Measurements from ENCODE around the gene ACAD8. TPM values are rescaled to one million over a fixed set of nuclear protein-coding genes. Genes with fewer than 3 reads are reported as not detected.

The ACAD8 gene
- total and polyA plus RNA-seq, 2 experiments from 2014 or later, result 18.9 to 19.4 TPM

GRCh38 chr11:134236834-134237556 is 16.4 kb upstream of the ACAD8 start:
- Histone ChIP-seq H3K79me2 (ENCODE audit: insufficient read depth) (peaks cover 38% of the 10 kb centered on the region), H3K4me1 (ENCODE audit: insufficient read depth) (no peaks in the 10 kb centered on the region), H3K9me3 (ENCODE audit: low read depth) (no peaks in the 10 kb centered on the region), H3K36me3 (ENCODE audit: low read depth) (0 out of 2 replicates have a peak, but pooled peaks cover 10% of the 10 kb centered on the region), H3F3A (ENCODE audit: insufficient read depth) (no peaks in the 10 kb centered on the region), H3K9ac (no peak overlapping the region), H4K20me1 (ENCODE audit: insufficient read depth) (no peaks in the 10 kb centered on the region), H3K27ac (no peak overlapping the region), H2AFZ (no peak overlapping the region), H3K4me2 (ENCODE audit: unreplicated experiment) (no peak overlapping the region), H3K9me2 (ENCODE audit: insufficient read depth) (no peaks in the 10 kb centered on the region), H3K27me3 (replicated peaks; ENCODE audit: insufficient read depth) (no peaks in the 10 kb centered on the region), H3K4me3 (no peak overlapping the region)
- 87 to 91% methylated on average over 7 of the region's 7 CpGs for WGBS, 2 experiments (ENCODE audit: low coverage in 1 of 2, low lambda C conversion rate in 2 of 2, missing lambda C conversion rate in 2 of 2)
- peak; percentile 11 for DNase-seq
- TF ChIP-seq EZH2phosphoT487 (IDR thresholded peaks at IDR 0.05; ENCODE audit: insufficient read depth, low read depth) (no peak), EZH2 (IDR thresholded peaks at IDR 0.05; ENCODE audit: insufficient read depth, poor library complexity, severe bottlenecking) (no peak)
- in situ Hi-C loops (cut with MboI), result no loop called here

- no peaks in the 10 kb centered on the region for H3K4me1 ChIP-seq (ENCODE audit: insufficient read depth)
- H3K4me3 ChIP-seq, result no peak overlapping the region
- in situ Hi-C loops (cut with MboI), result no loop called here
- DNase-seq, result no peak
- H3K9me2 ChIP-seq (ENCODE audit: insufficient read depth), result no peaks in the 10 kb centered on the region
- H3K36me3 ChIP-seq (ENCODE audit: low read depth), result 0 out of 2 replicates have a peak, but pooled peaks cover 10% of the 10 kb centered on the region
- no peaks in the 10 kb centered on the region for H3F3A ChIP-seq (ENCODE audit: insufficient read depth)
- TF ChIP-seq EZH2 (IDR thresholded peaks at IDR 0.05; ENCODE audit: insufficient read depth, poor library complexity, severe bottlenecking) (no peak), EZH2phosphoT487 (IDR thresholded peaks at IDR 0.05; ENCODE audit: insufficient read depth, low read depth) (no peak)
- H3K27ac ChIP-seq, result no peak overlapping the region
- H3K79me2 ChIP-seq (ENCODE audit: insufficient read depth), result peaks cover 32% of the 10 kb centered on the region
- H3K27me3 ChIP-seq (replicated peaks; ENCODE audit: insufficient read depth), result no peaks in the 10 kb centered on the region
- H3K9me3 ChIP-seq (ENCODE audit: low read depth), result no peaks in the 10 kb centered on the region
- no peak overlapping the region for H3K9ac ChIP-seq
- no peak overlapping the region for H3K4me2 ChIP-seq (ENCODE audit: unreplicated experiment)
- WGBS, 2 experiments (ENCODE audit: low coverage in 1 of 2, low lambda C conversion rate in 2 of 2, missing lambda C conversion rate in 2 of 2), result 83 to 85% methylated on average over 11 of the region's 11 CpGs
- no peak overlapping the region for H2AFZ ChIP-seq
- no peaks in the 10 kb centered on the region for H4K20me1 ChIP-seq (ENCODE audit: insufficient read depth)
Observed at GRCh38 chr11:134237557-134237922, 15.8 kb upstream of the ACAD8 start.

- no peaks in the 10 kb centered on the region for H3K4me1 ChIP-seq (ENCODE audit: insufficient read depth)
- WGBS, 2 experiments (ENCODE audit: low coverage in 1 of 2, low lambda C conversion rate in 2 of 2, missing lambda C conversion rate in 2 of 2), result 89 to 92% methylated on average over 5 of the region's 5 CpGs
- no peak for DNase-seq
- H2AFZ ChIP-seq, result no peak overlapping the region
- TF ChIP-seq EZH2phosphoT487 (IDR thresholded peaks at IDR 0.05; ENCODE audit: insufficient read depth, low read depth) (no peak), EZH2 (IDR thresholded peaks at IDR 0.05; ENCODE audit: insufficient read depth, poor library complexity, severe bottlenecking) (no peak)
- H3F3A ChIP-seq (ENCODE audit: insufficient read depth), result no peaks in the 10 kb centered on the region
- in situ Hi-C loops (cut with MboI), result no loop called here
- H3K79me2 ChIP-seq (ENCODE audit: insufficient read depth), result peaks cover 18% of the 10 kb centered on the region
- H3K27me3 ChIP-seq (replicated peaks; ENCODE audit: insufficient read depth), result no peaks in the 10 kb centered on the region
- H4K20me1 ChIP-seq (ENCODE audit: insufficient read depth), result no peaks in the 10 kb centered on the region
- no peaks in the 10 kb centered on the region for H3K9me2 ChIP-seq (ENCODE audit: insufficient read depth)
- H3K9me3 ChIP-seq (ENCODE audit: low read depth), result no peaks in the 10 kb centered on the region
- H3K4me3 ChIP-seq, result no peak overlapping the region
- no peak overlapping the region for H3K9ac ChIP-seq
- no peak overlapping the region for H3K4me2 ChIP-seq (ENCODE audit: unreplicated experiment)
- no peak overlapping the region for H3K27ac ChIP-seq
- peaks cover 15% of the 10 kb centered on the region; the same call in 1 of the 2 replicates for H3K36me3 ChIP-seq (ENCODE audit: low read depth)
Observed at GRCh38 chr11:134238956-134239355, 14.4 kb upstream of the ACAD8 start.

GRCh38 chr11:134240592-134240991 is 12.8 kb upstream of the ACAD8 start:
- no peaks in the 10 kb centered on the region for H3K9me2 ChIP-seq (ENCODE audit: insufficient read depth)
- DNase-seq, result no peak
- no peak overlapping the region for H2AFZ ChIP-seq
- TF ChIP-seq EZH2 (IDR thresholded peaks at IDR 0.05; ENCODE audit: insufficient read depth, poor library complexity, severe bottlenecking), result no peak
- no peak for TF ChIP-seq EZH2phosphoT487 (IDR thresholded peaks at IDR 0.05; ENCODE audit: insufficient read depth, low read depth)
- WGBS, 2 experiments (ENCODE audit: low coverage in 1 of 2, low lambda C conversion rate in 2 of 2, missing lambda C conversion rate in 2 of 2), result 66 to 70% methylated on average over 6 of the region's 6 CpGs
- no peak overlapping the region for H3K4me3 ChIP-seq
- no peak overlapping the region for H3K27ac ChIP-seq
- in situ Hi-C loops (cut with MboI), result no loop called here
- H3K4me2 ChIP-seq (ENCODE audit: unreplicated experiment), result no peak overlapping the region
- no peaks in the 10 kb centered on the region for H3F3A ChIP-seq (ENCODE audit: insufficient read depth)
- H3K4me1 ChIP-seq (ENCODE audit: insufficient read depth), result no peaks in the 10 kb centered on the region
- H3K27me3 ChIP-seq (replicated peaks; ENCODE audit: insufficient read depth), result no peaks in the 10 kb centered on the region
- 0 out of 2 replicates have a peak, but pooled peaks cover 2% of the 10 kb centered on the region for H3K79me2 ChIP-seq (ENCODE audit: insufficient read depth)
- no peak overlapping the region for H3K9ac ChIP-seq
- peaks cover 20% of the 10 kb centered on the region; the same call in 1 of the 2 replicates for H3K36me3 ChIP-seq (ENCODE audit: low read depth)
- no peaks in the 10 kb centered on the region for H3K9me3 ChIP-seq (ENCODE audit: low read depth)
- no peaks in the 10 kb centered on the region for H4K20me1 ChIP-seq (ENCODE audit: insufficient read depth)

Measured in GM23248 (cell line).